PFSK-1 (cell line): ENCODE results near the gene PALMD.

ENCODE experiments used
- FOXP2 ChIP-seq: optimal IDR thresholded peaks from 2 replicates; pipeline ENCODE3; 2011; ENCODE audit warnings: borderline replicate concordance, control low read depth, inconsistent platforms; ENCODE audit not compliant: insufficient read depth; ENCODE audit errors: extremely low read length, extremely low read depth
- POLR2AphosphoS5 ChIP-seq: IDR thresholded peaks from 2 replicates; pipeline ENCODE4 v1.6.1; 2012; ENCODE audit warnings: low read depth, mild to moderate bottlenecking, control low read depth, low read length, moderate library complexity
- REST ChIP-seq, 2 experiments: IDR thresholded peaks; 2 replicates each; pipeline versions ENCODE4 v1.6.1 to v1.8.0; 2011 to 2012; ENCODE audit warnings: low read depth in 2 of 2, low read length in 2 of 2, control low read depth in 1 of 2, inconsistent platforms in 1 of 2, mild to moderate bottlenecking in 1 of 2, moderate library complexity in 1 of 2; ENCODE audit not compliant: insufficient read depth in 1 of 2
- SIN3A ChIP-seq: IDR thresholded peaks from 2 replicates; pipeline ENCODE4 v1.6.1; 2012; ENCODE audit warnings: mild to moderate bottlenecking, low read length, moderate library complexity, borderline replicate concordance; ENCODE audit not compliant: insufficient read depth
- TAF1 ChIP-seq: IDR thresholded peaks from 2 replicates; pipeline ENCODE4 v1.6.1; 2012; ENCODE audit warnings: low read length, control low read depth, borderline replicate concordance; ENCODE audit not compliant: insufficient read depth

The PALMD gene

GRCh38 chr1:99661780-99662179, 15.9 kb downstream of the PALMD start:
- no peak for TF ChIP-seq FOXP2
- no peak for TF ChIP-seq SIN3A
- no peak for TF ChIP-seq REST (IDR thresholded peaks at IDR 0.05; ENCODE audit: insufficient read depth in 1 of 2, low read depth in 2 of 2, low read length in 2 of 2)
- no peak for TF ChIP-seq TAF1
- no peak for TF ChIP-seq POLR2AphosphoS5

- TF ChIP-seq FOXP2 (no peak), POLR2AphosphoS5 (no peak), SIN3A (no peak), REST (IDR thresholded peaks at IDR 0.05; ENCODE audit: insufficient read depth in 1 of 2, low read depth in 2 of 2, low read length in 2 of 2) (no peak), TAF1 (no peak)
Measured at GRCh38 chr1:99662539-99663080, 16.7 kb downstream of the PALMD start.

GRCh38 chr1:99663501-99663900, 17.6 kb downstream of the PALMD start:
- no peak for TF ChIP-seq POLR2AphosphoS5
- TF ChIP-seq FOXP2: no peak
- no peak for TF ChIP-seq SIN3A

GRCh38 chr1:99665212-99665611, 19.3 kb downstream of the PALMD start:
- TF ChIP-seq FOXP2 (no peak), SIN3A (no peak), POLR2AphosphoS5 (no peak)

- TF ChIP-seq POLR2AphosphoS5 (no peak), TAF1 (no peak), SIN3A (no peak), FOXP2 (no peak), REST (IDR thresholded peaks at IDR 0.05; ENCODE audit: insufficient read depth in 1 of 2, low read depth in 2 of 2, low read length in 2 of 2) (no peak)
Measured at GRCh38 chr1:99669376-99669775, 23.5 kb downstream of the PALMD start.

GRCh38 chr1:99669821-99670220, 23.9 kb downstream of the PALMD start:
- no peak for TF ChIP-seq SIN3A
- TF ChIP-seq TAF1: no peak
- no peak for TF ChIP-seq FOXP2

- TF ChIP-seq POLR2AphosphoS5 (no peak), SIN3A (no peak), TAF1 (no peak)
Measured at GRCh38 chr1:99670583-99670982, 24.7 kb downstream of the PALMD start.

- TF ChIP-seq POLR2AphosphoS5: no peak
- no peak for TF ChIP-seq TAF1
- no peak for TF ChIP-seq FOXP2
- no peak for TF ChIP-seq SIN3A
- no peak for TF ChIP-seq REST (IDR thresholded peaks at IDR 0.05; ENCODE audit: insufficient read depth in 1 of 2, low read depth in 2 of 2, low read length in 2 of 2)
Measured at GRCh38 chr1:99672038-99672437, 26.1 kb downstream of the PALMD start.
